DND-41 (cell line): ENCODE results near the gene LGALS7.
"Not testable (repeated sequence)": the region's sequence is repeated elsewhere in the genome, so short reads cannot be mapped to it uniquely, and the experiment has no call there.

Experiments
- ATAC-seq: fragments of 200-7000 bp; cut with Tn5 transposase; 3 replicates; pipeline ENCODE4 v1.9.1; 2021; ENCODE audit warnings: low read depth; ENCODE audit not compliant: insufficient read depth
- DNase-seq: peaks from one replicate; pipeline ENCODE4 v3.0.0-alpha.2; 2020
- H2AFZ ChIP-seq: 2 replicates; pipeline ENCODE4 v1.6.0; 2012; ENCODE audit warnings: low read depth, low read length
- H3K27ac ChIP-seq: 2 replicates; pipeline ENCODE4 v1.5.1; 2012; ENCODE audit warnings: low read length, inconsistent platforms
- H3K27me3 ChIP-seq: fragments of 200-600 bp; sonication (generic); 2 replicates; pipeline ENCODE4 v1.6.0; 2012; ENCODE audit warnings: low read length, mild to moderate bottlenecking, inconsistent platforms; ENCODE audit not compliant: insufficient read depth, poor library complexity
- H3K36me3 ChIP-seq: 2 replicates; pipeline ENCODE4 v1.5.1; 2012; ENCODE audit warnings: low read length, inconsistent platforms; ENCODE audit not compliant: insufficient read depth
- H3K4me1 ChIP-seq: 2 replicates; pipeline ENCODE4 v1.5.1; 2012; ENCODE audit warnings: mild to moderate bottlenecking, low read length; ENCODE audit not compliant: insufficient read depth
- H3K4me2 ChIP-seq: 2 replicates; pipeline ENCODE4 v1.6.0; 2012; ENCODE audit warnings: mild to moderate bottlenecking, moderate library complexity, low read length, inconsistent platforms; ENCODE audit not compliant: insufficient read depth
- H3K4me3 ChIP-seq, 2 experiments: fragments of 200-600 bp in 1 of 2; shearing (Covaris generic) in 1 of 2; 2 replicates each; pipeline ENCODE4 v1.5.1; 2012 to 2016; ENCODE audit warnings: inconsistent platforms in 2 of 2, low read length in 2 of 2, mild to moderate bottlenecking in 2 of 2, low read depth in 1 of 2, moderate library complexity in 1 of 2
- H3K79me2 ChIP-seq: 2 replicates; pipeline ENCODE4 v1.6.0; 2012; ENCODE audit warnings: low read length, inconsistent platforms; ENCODE audit not compliant: insufficient read depth
- H3K9ac ChIP-seq: 2 replicates; pipeline ENCODE4 v1.6.0; 2012; ENCODE audit warnings: low read depth, mild to moderate bottlenecking, inconsistent platforms, low read length, moderate library complexity
- H3K9me3 ChIP-seq: 2 replicates; pipeline ENCODE4 v1.5.1; 2012; ENCODE audit warnings: low read length, moderate library complexity, mild to moderate bottlenecking, inconsistent platforms; ENCODE audit not compliant: insufficient read depth, severe bottlenecking
- H4K20me1 ChIP-seq: 2 replicates; pipeline ENCODE4 v1.6.0; 2012; ENCODE audit warnings: low read length; ENCODE audit not compliant: insufficient read depth
- CTCF ChIP-seq: IDR thresholded peaks from 2 replicates; pipeline ENCODE4 v1.5.1; 2012; ENCODE audit warnings: borderline replicate concordance, low read length, moderate library complexity, mild to moderate bottlenecking; ENCODE audit not compliant: poor library complexity, severe bottlenecking; ENCODE audit errors: extremely low read depth
- EZH2 ChIP-seq: IDR thresholded peaks from 3 replicates; pipeline ENCODE4 v1.6.1; 2012; ENCODE audit warnings: borderline replicate concordance, low read depth, mild to moderate bottlenecking, moderate library complexity, low read length, inconsistent platforms; ENCODE audit not compliant: severe bottlenecking

The LGALS7 gene

GRCh38 chr19:38788478-38789243 is 15.3 kb upstream of the LGALS7 start, which contains the start of gene LGALS7B:
TSS of gene LGALS7B (plus strand) at chr19:38789200. CDS start at chr19:38789227, 27 bp downstream.
- Histone ChIP-seq H3K79me2 (no peaks in the 10 kb centered on the region), H2AFZ (no peak within 1 kb of the TSS), H3K9ac (no peak within 1 kb of the TSS), H3K36me3 (no peaks in the 10 kb centered on the region), H3K9me3 (no peaks in the 10 kb centered on the region), H3K27ac (no peak within 1 kb of the TSS), H3K4me1 (no peaks in the 10 kb centered on the region), H4K20me1 (no peaks in the 10 kb centered on the region), H3K4me2 (no peak within 1 kb of the TSS), H3K4me3 (no peak within 1 kb of the TSS), H3K27me3 (no peaks in the 10 kb centered on the region)
- TF ChIP-seq EZH2 (no peak), CTCF (no peak)
- ATAC-seq = no peak
- no peak for DNase-seq

- Histone ChIP-seq H3K4me2 (no peak overlapping the region), H2AFZ (no peak overlapping the region)
- no peak for DNase-seq
Observed at GRCh38 chr19:38786572-38787265, 13.4 kb upstream of the LGALS7 start.

GRCh38 chr19:38786061-38786460 is 12.7 kb upstream of the LGALS7 start:
- DNase-seq, H3K4me2 ChIP-seq, H3K9me3 ChIP-seq, H3K36me3 ChIP-seq, H3K9ac ChIP-seq, H3K27ac ChIP-seq, H4K20me1 ChIP-seq, H3K27me3 ChIP-seq, H3K4me3 ChIP-seq, H3K4me1 ChIP-seq, ATAC-seq, H3K79me2 ChIP-seq, H2AFZ ChIP-seq: not testable (repeated sequence)

More at GRCh38 chr19:38786572-38787265, 13.4 kb upstream of the LGALS7 start:
- Histone ChIP-seq H3K27ac (no peak overlapping the region), H3K36me3 (no peaks in the 10 kb centered on the region), H3K4me3 (no peak overlapping the region), H3K27me3 (no peaks in the 10 kb centered on the region), H3K79me2 (no peaks in the 10 kb centered on the region), H3K9ac (no peak overlapping the region), H4K20me1 (no peaks in the 10 kb centered on the region), H3K4me1 (no peaks in the 10 kb centered on the region), H3K9me3 (no peaks in the 10 kb centered on the region)
- ATAC-seq = no peak
- TF ChIP-seq EZH2 (no peak), CTCF (no peak)

GRCh38 chr19:38785187-38785699 is 11.9 kb upstream of the LGALS7 start:
- Histone ChIP-seq H3K4me1 (no peaks in the 10 kb centered on the region), H3K27me3 (peaks cover 3% of the 10 kb centered on the region), H2AFZ (no peak overlapping the region), H4K20me1 (no peaks in the 10 kb centered on the region), H3K36me3 (no peaks in the 10 kb centered on the region), H3K4me2 (no peak overlapping the region), H3K27ac (no peak overlapping the region), H3K9me3 (no peaks in the 10 kb centered on the region), H3K79me2 (no peaks in the 10 kb centered on the region), H3K9ac (no peak overlapping the region), H3K4me3 (no peak overlapping the region)
- TF ChIP-seq CTCF (no peak), EZH2 (no peak)
- no peak for DNase-seq
- no peak for ATAC-seq
